HEK293T (cell line): Measurements from ENCODE around the gene NEXMIF.
"Not testable (repeated sequence)": the region's sequence is repeated elsewhere in the genome, so short reads cannot be mapped to it uniquely, and the experiment has no call there.

Source experiments
- ELF4 ChIP-seq: fragments of 450-650 bp; IDR thresholded peaks from 2 replicates; pipeline ENCODE4 v1.6.1; 2017; ENCODE audit warnings: antibody characterized with exemption
- FOXA1 ChIP-seq: fragments of 450-650 bp; IDR thresholded peaks from 2 replicates; pipeline ENCODE4 v1.6.1; 2016; ENCODE audit warnings: mild to moderate bottlenecking
- HDGF ChIP-seq: fragments of 450-650 bp; IDR thresholded peaks from 2 replicates; pipeline ENCODE4 v1.6.1; 2017; ENCODE audit warnings: antibody characterized with exemption, borderline replicate concordance
- ZNF384 ChIP-seq: fragments of 450-650 bp; IDR thresholded peaks from 2 replicates; pipeline ENCODE4 v1.6.1; 2016

- not testable (repeated sequence) for TF ChIP-seq ZNF384, ELF4, HDGF, FOXA1
Measured at GRCh38 chrX:74819797-74820196, 105.5 kb downstream of the NEXMIF start.
